K562 (cell line): ENCODE measurements around the gene NANS. TPM values are rescaled to one million over a fixed set of nuclear protein-coding genes. Genes with fewer than 3 reads are reported as not detected.

Source experiments
- ARID4B ChIP-seq: sonication (generic); formaldehyde crosslinking; IDR thresholded peaks from 2 replicates; pipeline ENCODE4 v1.8.0; 2022; ENCODE audit warnings: mild to moderate bottlenecking, missing genetic modification reagents
- E2F6 ChIP-seq, 2 experiments: IDR thresholded peaks; 2 replicates each; pipeline ENCODE4 v1.6.1; 2011; ENCODE audit warnings: borderline replicate concordance in 1 of 2, control low read depth in 1 of 2, low read depth in 1 of 2, low read length in 1 of 2, mild to moderate bottlenecking in 1 of 2, mixed read lengths in 1 of 2, moderate library complexity in 1 of 2; ENCODE audit not compliant: insufficient read depth in 1 of 2, insufficient read length in 1 of 2, poor library complexity in 1 of 2, severe bottlenecking in 1 of 2; ENCODE audit errors: extremely low read depth in 1 of 2
- ELK1 ChIP-seq: sonication (generic); formaldehyde crosslinking; IDR thresholded peaks from 2 replicates; pipeline ENCODE4 v1.8.1; 2022; ENCODE audit warnings: missing genetic modification reagents
- MBD2 ChIP-seq: sonication (generic); IDR thresholded peaks from 2 replicates; pipeline ENCODE4 v1.6.1; 2016; ENCODE audit warnings: low read depth, borderline replicate concordance
- MYC ChIP-seq, 2 experiments: fragments of 250-450 bp in 1 of 2; sonication (Bioruptor Pico) in 1 of 2; IDR thresholded peaks; 2 replicates each; pipeline versions ENCODE4 v1.5.1 to v1.6.1; 2012 to 2021; ENCODE audit warnings: low read depth in 2 of 2, borderline replicate concordance in 1 of 2, improper control_type of control experiment in 1 of 2, low read length in 1 of 2, mild to moderate bottlenecking in 1 of 2, moderate library complexity in 1 of 2
- NRF1 ChIP-seq, 2 experiments: fragments of 450-650 bp; IDR thresholded peaks in 1 of 2; conservative IDR thresholded peaks in 1 of 2; 2 replicates each; pipeline ENCODE4 v1.6.1; 2014; ENCODE audit warnings: mild to moderate bottlenecking in 2 of 2
- RBM25 ChIP-seq: fragments of 200-400 bp; formaldehyde crosslinking; IDR thresholded peaks from 2 replicates; pipeline ENCODE4 v1.6.1; 2018; ENCODE audit warnings: low read length, low read depth, moderate library complexity; ENCODE audit not compliant: severe bottlenecking
- RNF219 ChIP-seq: fragments of 250-450 bp; sonication (Bioruptor Pico); IDR thresholded peaks from 2 replicates; pipeline ENCODE4 v1.5.0; 2022; ENCODE audit warnings: mild to moderate bottlenecking
- ZBTB33 ChIP-seq: sonication (generic); formaldehyde crosslinking; IDR thresholded peaks from 2 replicates; pipeline ENCODE4 v1.8.1; 2023; ENCODE audit warnings: mild to moderate bottlenecking, missing genetic modification reagents
- ZNF24 ChIP-seq: fragments of 450-650 bp; IDR thresholded peaks from 2 replicates; pipeline ENCODE4 v1.6.1; 2016
- ZNF274 ChIP-seq: IDR thresholded peaks from 2 replicates; pipeline ENCODE4 v1.6.1; 2011; ENCODE audit warnings: low read depth, mild to moderate bottlenecking, low read length, moderate library complexity, borderline replicate concordance
- ZNF511 ChIP-seq: sonication (generic); formaldehyde crosslinking; IDR thresholded peaks from 2 replicates; pipeline ENCODE4 v1.8.0; 2022; ENCODE audit warnings: mild to moderate bottlenecking, missing genetic modification reagents
- polyA plus RNA-seq, 8 experiments: library from polyadenylated mRNA; depleted of rRNA in 4 of 8; stranded (reverse) in 5 of 8; unstranded in 3 of 8; fragments of >200 nt; fragmentation: Nextera tagmentation in 2 of 8; fragmentation: Illumina TruSeq in 1 of 8; extraction: Ambion mirVana in 2 of 8; extraction: Trizol in 1 of 8; gene quantifications; 2 replicates each; pipeline versions ENCODE4 v1.2.1 to v1.2.3, GENCODE V29; 2011 to 2014; ENCODE audit warnings: inconsistent platforms in 1 of 8, missing spikeins in 1 of 8
- total RNA-seq, 7 experiments: library from RNA; depleted of rRNA in 6 of 7; stranded (reverse); fragments of >200 nt in 6 of 7; fragmentation: Illumina TruSeq in 2 of 7; extraction: Trizol in 2 of 7; gene quantifications; 2 replicates each; pipeline versions ENCODE4 v1.2.1 to v1.2.3, GENCODE V29; 2011 to 2021; ENCODE audit warnings: low replicate concordance in 1 of 7

Gene NANS
- total and polyA plus RNA-seq, 9 of the 15 experiments (the other 6 are each of a cell fraction or from before 2014, with no cell fraction given), result 37.1 to 181 (median 137) TPM

GRCh38 chr9:98118640-98119601 is 62.4 kb downstream of the NANS start, which contains the start of gene TRIM14 (continued):
- peak; percentile 90 for TF ChIP-seq ARID4B (CRISPR knock-in tag)
- TF ChIP-seq RNF219, result no peak
- TF ChIP-seq NRF1 (conservative IDR thresholded peaks at IDR 0.05 in 1 of 2, IDR thresholded peaks at IDR 0.05 in 1 of 2), result peak; percentile 55 to 66
- TF ChIP-seq ZNF274, result no peak
- peak; percentile 39; the same call in 1 of the 2 replicates for TF ChIP-seq MBD2
- no peak for TF ChIP-seq ELK1 (CRISPR knock-in tag)
- TF ChIP-seq ZNF24, result no peak
- peak; percentile 41; the same call in 1 of the 2 replicates for TF ChIP-seq ZBTB33 (CRISPR knock-in tag)
- peak; percentile 87 for TF ChIP-seq MYC (IDR thresholded peaks at IDR 0.05; ENCODE audit: low read depth, low read length)
- no peak for TF ChIP-seq MYC (CRISPR knock-in tag; IDR thresholded peaks at IDR 0.05; ENCODE audit: borderline replicate concordance, low read depth)
- TF ChIP-seq ZNF511, result peak; percentile 79
- no peak for TF ChIP-seq RBM25
- TF ChIP-seq E2F6 (IDR thresholded peaks at IDR 0.05; ENCODE audit: borderline replicate concordance in 1 of 2, extremely low read depth in 1 of 2, insufficient read depth in 1 of 2, insufficient read length in 1 of 2, low read depth in 1 of 2, low read length in 1 of 2, poor library complexity in 1 of 2, severe bottlenecking in 1 of 2), result peak; percentile 82 to 83
